Activated gamma-delta T cell (primary cell): ENCODE results near the gene TRABD2B.

Experiments
- DNase-seq: peaks from one replicate; lab custom pipeline; 2025; lab: John Stamatoyannopoulos, UW

The TRABD2B gene

DNA sequence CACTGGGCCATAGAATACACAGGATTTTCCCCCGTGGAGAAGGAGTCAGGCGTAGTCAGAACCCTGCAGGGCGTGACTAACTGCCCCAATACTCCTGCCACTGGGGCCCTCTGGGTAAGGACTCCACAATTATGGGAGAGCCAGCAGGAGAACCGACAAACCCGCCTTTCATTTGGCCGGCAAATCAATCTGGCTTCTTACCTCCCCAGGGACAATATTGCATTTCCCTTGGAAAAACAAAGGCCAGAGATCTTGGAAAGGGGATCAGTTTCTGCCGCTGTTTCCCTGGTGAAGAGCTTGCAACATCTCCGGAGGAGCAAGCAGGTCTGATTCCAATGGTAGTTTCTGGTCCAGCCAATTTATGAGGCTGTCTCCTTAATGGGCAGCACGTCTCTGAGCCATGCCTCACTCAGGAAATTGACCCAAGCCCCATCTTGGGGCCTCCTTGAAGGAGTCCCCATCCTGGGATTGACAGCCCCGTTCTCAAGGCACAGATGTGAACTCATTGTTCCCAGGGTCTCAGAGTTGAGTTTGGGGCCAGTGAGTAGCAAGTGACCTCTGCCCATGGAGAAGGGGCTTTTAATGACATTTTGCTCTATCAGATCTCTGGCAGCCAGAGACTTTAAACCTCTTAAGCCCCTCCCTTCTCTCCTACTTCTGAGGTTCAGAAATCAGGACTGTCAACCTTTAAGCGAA lies 4.3 kb downstream of the TRABD2B start:
- no peak for DNase-seq

DNA sequence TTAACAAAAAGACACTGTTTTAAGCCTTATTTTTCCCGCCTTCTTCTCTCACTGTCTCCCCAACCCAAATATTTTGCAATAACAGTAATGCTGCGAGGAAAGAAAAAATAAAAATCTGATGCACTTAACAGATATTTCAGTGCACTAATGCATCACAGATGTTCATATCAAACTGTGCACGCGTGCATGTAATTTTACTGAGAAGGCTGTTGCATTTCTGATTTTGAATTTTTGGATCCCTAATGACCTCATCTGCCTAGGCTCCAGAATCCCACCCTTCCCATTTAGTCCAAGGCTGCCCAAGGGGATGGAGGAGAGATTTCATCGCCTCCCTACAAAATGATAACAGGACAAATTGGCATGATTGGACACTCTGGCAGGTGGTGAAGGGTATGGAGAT lies 5.5 kb downstream of the TRABD2B start:
- DNase-seq, result no peak

DNA sequence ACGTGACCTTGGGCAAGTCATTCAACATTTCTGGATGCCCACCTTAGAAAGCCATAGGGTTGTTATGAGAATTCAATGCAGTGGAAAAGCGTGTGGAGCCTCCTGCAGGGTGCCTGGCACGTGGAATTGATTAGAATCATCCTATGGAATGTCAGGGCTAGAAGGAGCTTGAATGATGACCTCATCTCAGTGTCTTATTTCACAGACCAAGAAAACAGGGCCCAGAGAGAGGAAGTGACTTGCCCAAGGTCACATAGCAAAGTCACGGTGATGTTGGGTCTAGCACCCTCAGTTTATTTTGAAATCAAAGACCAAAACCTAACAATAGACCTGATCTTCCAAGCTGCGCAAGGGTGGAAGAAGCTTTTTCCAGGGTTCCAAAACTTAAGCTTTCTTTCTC lies 6.0 kb downstream of the TRABD2B start:
- DNase-seq, result no peak

DNA sequence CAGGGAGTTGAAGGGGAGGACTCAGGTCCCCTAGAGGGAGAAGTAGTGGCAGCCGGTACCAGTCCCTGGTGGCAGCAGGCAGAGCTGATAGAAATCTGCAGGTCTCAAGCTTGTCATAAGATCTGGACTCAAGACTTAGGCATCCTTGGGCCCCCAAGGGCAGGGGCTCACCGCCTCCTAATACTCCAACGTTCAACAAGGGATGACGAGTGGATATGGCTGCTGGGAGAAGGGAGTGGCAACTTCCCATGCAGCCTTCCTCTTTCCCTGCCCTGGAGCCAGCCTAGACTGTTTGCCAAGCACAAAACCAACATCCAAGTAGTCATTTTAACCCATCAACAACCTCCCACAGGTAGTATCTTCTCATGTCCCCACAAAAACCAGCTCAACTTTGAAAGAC lies 6.9 kb downstream of the TRABD2B start:
- DNase-seq, result no peak

DNA sequence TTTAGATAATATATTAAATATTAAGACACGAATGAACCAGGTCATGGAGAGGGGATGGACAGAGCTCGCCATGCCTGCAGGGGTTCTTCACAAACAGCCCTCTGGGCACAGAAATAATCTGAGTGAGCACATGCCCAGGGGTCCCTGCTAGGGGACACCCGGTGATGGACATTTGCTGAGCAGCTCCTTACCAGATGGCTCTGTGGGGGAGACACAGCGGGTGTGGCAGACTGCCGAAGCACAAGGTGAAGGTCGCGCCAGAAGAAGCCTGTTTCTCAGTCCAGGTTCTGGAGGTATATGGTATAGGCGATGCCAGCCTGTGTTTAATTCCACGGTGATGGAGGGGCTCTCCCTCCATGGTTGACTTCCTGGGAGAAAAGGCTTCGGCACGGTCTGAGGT lies 9.6 kb downstream of the TRABD2B start:
- no peak for DNase-seq

DNA sequence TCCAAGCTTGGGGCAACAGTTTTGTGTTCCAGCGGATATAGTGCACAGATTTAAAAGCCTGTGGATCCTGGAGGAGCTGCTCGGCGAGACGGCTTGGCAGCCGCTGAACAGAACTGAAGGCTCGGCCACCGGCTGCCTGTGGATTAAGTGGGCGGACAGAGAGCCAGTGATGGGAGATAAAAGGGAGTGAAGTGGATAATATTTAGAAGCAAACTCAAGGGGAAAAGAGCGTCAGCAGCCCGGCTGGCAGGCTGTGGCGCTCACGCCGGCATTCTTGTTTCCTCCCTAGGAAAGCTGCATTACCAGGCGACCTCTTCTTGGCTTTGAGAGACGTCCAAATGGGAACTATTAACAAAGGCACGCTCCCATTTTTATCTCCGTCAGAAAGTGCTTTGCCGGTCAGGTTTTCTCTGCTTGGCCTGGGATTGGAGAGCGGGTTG lies 10.4 kb downstream of the TRABD2B start:
- DNase-seq, result no peak

DNA sequence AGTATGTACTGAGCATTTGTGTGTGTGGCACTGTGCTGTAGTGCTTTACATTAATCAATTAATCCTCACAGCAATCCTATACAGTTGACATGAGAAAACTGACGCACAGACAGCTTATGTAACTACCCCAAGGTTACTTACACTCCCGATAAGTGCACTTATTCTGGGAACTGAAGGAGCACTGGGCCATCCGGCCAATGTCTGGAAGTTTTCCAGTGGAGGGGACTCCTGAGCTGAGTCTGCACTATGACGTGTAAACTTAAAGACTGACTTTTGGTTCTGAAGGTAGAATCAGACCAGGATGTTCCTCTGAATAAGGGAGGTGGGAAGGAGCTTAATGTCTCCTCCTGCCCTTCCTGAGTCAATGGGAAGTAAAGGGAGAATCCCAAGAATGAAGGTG lies 12.2 kb downstream of the TRABD2B start:
- no peak for DNase-seq

DNA sequence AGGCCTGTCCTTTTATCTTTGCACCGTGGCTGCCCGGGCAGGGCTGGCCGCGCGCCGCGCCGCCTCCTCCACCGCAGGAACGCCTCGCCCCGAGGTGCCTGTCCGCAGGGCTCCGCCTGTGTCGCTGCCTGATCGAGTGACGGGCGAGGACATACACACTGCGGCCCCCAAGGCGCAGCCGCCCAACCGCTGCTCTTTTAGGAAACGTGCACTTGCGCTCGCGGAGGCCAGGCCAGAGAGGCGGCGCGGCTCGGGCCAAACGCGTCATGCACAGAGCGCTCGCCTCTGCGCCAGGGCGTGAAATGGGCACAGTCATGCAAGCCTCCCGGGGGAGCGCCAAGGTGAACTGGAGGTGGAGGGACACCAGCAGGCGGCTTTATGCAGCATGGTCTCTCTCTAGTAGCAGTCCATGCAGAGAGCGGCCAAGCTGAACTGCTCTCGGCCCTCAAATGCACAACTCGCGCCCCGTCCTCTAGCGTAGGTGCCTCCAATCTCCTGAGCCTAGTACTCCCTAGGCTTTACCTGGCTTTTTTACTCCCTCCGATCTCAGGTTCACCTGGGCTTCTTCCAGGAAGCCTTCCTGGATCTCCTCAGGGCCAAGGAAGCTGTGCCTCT lies 12.9 kb downstream of the TRABD2B start:
- DNase-seq, result no peak

DNA sequence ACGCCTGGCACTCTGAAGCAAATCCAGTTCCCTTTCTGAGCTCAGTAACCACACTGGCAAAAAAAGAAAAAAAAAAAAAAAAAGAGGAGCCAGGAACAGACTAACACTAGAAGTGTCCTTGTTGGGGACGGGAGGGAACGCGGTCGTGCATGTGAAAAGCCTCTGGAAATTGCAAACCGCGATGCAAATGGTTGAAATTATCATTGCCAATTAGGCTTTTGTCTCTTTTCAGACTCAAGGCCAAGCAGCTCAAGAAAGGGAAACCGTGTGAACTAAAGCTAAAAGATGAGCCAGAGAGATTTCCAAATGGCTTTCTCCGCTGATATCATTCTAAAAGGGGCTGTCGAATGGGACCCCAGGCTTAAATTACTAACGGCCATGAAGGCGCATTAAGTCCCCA lies 13.5 kb downstream of the TRABD2B start:
- no peak for DNase-seq

DNA sequence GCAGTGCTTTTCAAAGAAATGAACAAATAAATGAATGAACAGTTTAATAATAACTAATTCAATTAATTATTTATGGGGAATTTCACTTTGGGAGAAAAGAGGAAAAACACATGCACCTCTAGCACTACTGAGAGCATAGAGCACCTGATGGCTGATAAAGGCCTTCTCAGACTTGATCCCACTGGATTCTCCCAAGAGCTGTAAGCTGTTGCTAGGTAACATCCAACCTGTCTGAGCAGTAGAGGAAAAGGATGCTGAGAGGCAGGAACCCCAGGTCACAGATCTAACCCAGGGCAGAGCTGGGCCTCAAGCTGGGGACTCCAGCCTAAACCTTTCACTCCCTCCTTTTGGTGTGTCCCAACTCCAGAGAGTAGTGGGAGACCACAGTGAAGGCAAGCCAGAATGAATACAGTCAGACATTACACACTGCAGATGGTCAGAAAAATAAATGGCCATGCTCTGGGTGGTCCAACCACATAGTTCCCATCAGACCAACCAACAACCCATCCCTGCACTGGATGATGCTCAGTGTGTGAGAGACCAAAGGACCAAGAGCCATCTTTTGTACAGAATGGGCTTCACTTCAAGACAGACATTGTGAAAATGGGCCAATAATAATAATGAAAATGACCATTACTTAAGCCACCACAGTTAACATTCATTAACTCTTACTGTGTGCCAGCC lies 15.4 kb downstream of the TRABD2B start:
- no peak for DNase-seq

DNA sequence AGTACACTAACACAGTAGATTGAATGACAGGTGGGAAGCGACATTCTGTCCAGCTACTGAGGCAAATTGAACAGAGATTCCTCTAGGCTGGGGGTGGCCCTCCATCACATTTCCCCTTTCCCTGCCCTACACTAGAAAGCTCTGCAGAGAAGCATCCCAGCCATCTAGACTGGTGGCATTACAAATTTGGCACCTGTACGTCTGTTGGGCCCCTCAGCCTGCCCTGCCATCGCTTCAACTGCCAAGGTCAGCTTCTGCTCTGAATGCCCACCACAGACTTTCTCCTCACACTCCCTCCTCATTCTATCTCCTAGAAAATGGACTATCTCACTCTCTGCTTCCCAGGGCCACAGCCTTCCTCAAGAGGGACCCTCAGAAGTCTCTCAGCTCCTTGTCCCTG lies 16.7 kb downstream of the TRABD2B start:
- no peak for DNase-seq

DNA sequence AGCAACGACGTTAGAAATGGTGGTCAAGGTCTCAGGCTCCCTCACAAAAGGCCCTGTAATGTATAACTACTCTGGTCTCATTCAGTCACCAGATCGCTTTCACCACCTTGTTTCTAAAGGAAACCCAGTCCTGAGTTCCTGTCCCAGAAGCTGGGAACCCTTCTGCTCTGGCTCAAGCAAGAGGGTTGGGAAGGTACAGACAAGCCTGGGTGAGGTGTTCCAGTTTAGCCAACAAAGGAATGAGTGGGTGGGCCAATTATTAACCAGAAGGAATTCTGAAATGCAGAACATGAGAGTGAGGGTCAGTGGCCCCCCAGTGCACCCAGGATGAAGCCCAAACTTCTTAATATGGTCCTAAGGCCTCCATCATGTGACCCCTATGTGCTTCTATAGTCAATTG lies 17.5 kb downstream of the TRABD2B start:
- no peak for DNase-seq

DNA sequence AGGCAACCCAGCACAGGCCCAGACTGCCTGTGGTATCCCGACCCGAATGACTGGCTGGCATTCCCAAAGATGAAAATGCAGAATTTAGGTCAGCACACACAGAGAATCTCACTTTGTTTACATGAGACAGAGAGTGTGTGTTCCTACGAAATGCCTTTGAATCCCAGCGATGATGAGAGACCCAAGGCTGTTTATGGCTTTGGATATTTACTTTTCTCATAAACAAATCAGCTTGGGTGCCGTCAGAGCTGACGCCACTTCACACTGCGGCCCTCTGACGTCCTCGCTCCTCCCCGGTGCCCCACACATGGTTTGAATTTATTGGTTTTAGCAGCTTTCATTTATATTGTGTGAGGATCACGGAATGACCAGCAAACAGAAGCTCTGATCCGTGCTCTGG lies 18.7 kb downstream of the TRABD2B start:
- no peak for DNase-seq

DNA sequence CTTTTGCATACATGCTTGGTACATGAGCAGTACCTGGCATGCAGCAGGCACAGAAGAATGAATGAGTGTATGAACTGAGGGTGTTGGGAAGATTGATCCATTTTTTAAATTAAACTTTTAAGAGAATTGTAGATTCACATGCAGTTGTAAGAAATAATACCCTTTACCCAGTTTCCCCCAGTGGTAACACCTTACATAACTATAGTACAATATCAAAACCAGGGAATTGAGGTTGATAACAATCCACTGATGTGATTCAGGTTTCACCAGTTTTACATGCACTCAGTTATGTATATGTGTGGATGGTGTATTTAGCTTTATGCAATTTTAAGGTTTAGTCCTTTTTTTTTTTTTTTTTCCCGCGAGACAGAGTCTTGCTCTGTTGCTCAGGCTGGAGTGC lies 20.5 kb downstream of the TRABD2B start:
- no peak for DNase-seq

DNA sequence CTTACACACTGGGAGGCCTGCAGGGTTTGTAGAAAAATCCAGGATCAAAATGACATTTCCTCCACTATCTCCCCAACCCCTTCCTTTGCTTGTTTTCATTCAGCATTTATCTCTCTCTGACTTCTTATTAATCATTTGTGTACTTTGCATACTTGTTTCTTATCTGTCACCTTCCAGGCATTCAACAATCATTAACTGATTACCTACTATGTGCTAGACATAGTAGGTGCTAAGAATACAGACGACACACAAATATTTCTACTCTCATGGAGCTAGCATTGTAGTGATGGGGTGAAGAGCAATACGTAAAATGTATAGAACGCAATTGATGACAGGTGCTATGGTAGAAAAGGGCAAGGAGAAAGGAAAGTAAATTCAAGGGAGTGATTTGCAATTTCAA lies 20.9 kb downstream of the TRABD2B start:
- no peak for DNase-seq

DNA sequence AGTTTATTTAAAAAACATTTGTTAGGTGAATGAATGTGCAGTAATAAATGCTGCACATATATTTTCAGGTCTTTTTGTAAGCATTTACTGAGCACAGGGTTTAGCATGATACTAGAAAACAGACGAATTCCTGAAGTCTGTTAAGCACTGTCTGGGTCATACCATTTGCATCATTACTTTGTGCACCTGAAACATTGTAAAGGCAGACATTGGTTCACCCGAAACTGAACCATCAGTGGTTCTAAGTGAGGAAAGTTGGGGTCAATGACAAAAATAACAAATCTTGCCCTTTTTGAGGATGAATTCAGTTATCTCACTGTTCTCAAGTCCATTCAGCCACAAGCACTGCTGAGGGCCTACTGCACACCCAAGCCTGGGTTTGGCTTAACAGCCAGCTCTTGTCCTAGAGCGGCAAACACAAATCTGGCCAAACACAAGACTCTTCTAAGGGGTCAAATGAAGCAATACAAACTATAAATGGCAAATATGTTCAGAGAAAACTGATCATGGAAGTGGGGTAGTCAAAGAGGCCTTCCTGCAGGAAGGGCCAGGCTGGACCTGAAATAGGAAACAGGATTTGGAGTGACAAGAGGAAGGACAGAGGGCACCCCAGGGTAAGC lies 21.8 kb downstream of the TRABD2B start:
- DNase-seq, result no peak

DNA sequence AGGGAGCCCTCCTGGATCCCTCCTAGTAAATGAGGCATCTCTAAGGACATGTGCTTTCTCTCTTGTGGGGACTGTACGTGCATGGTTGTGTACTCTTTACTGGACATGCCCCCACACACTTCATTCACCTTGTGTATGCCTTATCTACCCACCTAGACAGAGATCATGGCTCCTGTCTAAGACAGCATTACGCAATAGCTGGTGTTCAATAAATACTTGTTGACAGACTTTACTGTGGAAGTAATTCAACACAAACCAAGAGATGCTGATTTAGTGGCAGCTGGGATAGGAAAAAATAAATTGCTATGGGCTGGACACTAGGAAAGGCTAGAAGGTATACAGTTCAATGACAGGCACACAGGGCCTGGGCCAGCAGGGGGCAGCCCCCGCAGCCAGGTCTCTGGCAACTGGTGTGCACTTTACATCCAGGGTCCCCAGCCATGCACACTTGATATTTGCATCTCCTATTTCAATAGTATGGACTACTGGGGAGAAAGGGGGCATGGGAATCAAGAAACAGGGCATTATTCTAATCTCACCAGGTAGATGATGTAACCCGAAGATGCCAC lies 24.2 kb downstream of the TRABD2B start:
- no peak for DNase-seq

DNA sequence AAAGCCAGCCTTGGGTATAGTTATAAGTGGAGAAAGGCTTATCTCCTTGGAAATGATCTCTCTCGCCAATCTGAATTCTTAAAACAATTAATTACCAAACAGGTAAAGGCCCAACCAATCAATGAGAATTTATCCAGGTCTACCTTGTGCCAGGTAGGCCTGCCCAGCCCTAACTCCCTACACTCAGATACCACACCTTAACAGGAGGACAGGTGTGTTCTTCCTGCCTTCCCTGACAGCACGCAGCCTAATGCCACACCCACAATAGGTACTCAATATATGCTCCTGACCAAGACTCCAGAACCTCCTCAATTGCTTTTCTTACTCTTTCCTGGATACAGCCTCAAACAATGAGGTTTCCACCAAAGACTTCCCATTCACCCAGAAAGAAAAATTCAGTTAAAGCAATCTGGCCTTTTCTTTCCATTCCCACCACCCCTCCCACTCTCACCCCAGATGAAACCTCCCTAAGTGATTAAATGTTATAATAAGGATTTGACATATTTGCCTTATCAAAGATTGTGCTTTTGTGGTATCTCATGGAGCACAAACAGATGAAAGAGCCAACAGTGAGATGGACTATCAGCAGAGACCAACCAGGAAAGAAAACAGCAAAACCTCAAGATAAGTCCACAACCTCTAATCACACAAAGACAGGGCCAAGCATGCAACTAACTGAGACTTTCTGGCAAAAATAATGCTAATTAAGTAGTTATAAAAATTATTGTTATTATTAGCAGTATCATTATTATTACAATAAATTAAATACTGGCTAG lies 25.6 kb downstream of the TRABD2B start:
- no peak for DNase-seq

DNA sequence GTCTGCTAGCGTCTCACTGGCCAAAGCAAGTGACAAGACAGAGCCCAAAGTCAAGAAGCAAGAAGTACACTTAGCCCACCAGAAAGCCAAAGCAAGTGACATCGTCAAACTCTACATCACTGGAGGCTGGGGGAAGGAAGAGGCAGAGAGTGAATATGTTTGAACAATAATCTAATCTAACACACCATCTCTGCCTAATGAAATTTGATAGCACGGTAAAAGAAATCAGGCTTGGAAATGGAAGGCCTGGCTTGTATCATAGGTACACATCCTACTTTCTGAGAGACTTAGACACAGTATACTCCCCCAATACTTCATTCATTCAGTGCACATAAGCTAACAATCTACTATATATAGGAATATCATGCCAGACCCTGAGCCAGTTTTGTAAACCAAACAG lies 26.3 kb downstream of the TRABD2B start:
- no peak for DNase-seq

DNA sequence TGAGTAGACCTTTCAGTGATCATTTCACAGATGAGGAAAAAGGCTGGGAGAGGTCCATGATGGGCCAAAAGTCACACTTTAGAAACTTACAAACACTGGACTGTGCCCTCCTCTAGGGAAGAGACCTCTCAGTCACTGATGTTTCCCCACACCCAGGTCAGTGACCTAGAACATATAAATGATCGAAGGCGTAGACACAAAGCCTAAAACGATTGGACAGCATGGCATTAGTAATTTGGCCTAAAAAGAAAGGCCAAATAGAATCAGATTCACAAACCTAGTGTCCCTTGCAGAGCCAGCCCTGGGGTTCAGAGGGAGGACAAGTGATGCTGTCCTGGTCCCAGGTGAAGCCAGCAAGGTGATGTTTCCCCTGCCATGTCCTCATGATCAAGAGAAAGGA lies 27.7 kb downstream of the TRABD2B start:
- no peak for DNase-seq

DNA sequence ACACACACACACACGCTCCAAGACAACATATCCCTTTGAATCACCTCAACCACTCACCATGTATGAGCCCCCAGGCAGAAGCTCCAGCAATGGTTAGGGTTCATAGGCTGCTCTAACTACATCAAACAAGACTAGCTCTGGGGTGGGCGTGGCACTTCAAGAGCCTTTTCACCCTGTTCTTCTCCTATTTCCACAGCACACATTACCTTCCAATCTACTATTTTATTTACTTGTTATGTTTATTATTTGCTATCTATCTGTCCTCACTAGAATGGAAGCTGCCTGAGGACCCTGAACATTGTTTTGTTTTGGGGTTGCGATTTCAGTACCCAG lies 28.7 kb downstream of the TRABD2B start:
- DNase-seq, result no peak
